NCI-H460 (cell line): ENCODE results near the gene GCA. TPM values are rescaled to one million over a fixed set of nuclear protein-coding genes. Genes with fewer than 3 reads are reported as not detected.

Source experiments
- DNase-seq: peaks from one replicate; pipeline ENCODE4 v3.0.0-alpha.2; 2016; ENCODE audit warnings: low read depth; ENCODE audit errors: extremely low read depth
- polyA plus RNA-seq: library from polyadenylated mRNA; depleted of rRNA; stranded (reverse); fragments of >200 nt; gene quantifications from 2 replicates; pipeline ENCODE4 v1.2.3, GENCODE V29; 2014; cell fraction: nucleus; rRNA removed
- total RNA-seq: library from RNA; depleted of rRNA; stranded (reverse); fragments of >200 nt; shearing (Covaris generic); gene quantifications from 2 replicates; pipeline ENCODE4 v1.2.3, GENCODE V29; 2014; rRNA removed

GCA gene
- total RNA-seq, result 6.8 and 8.3 TPM in 2 replicates
- polyA plus RNA-seq, result 9.3 and 12.3 TPM in 2 replicates

GRCh38 chr2:162343824-162344616 lies at the start of gene GCA:
GCA (plus strand) TSS chr2:162344132; CDS start chr2:162344249, 117 bp downstream.
- DNase-seq, result peak; percentile 97

- no peak for DNase-seq
These were observed 48.9 kb upstream of the GCA start for GRCh38 chr2:162295009-162295408.

- DNase-seq, result peak; percentile 81
These were observed 45.9 kb upstream of the GCA start for GRCh38 chr2:162297925-162298552.

- no peak for DNase-seq
These were observed 45.1 kb upstream of the GCA start for GRCh38 chr2:162298669-162299335.

- DNase-seq, result no peak
These were observed 43.7 kb upstream of the GCA start for GRCh38 chr2:162300266-162300665.

- DNase-seq, result peak; percentile 66
These were observed 42.7 kb upstream of the GCA start for GRCh38 chr2:162301151-162301804.

GRCh38 chr2:162301877-162302276 lies 42.1 kb upstream of the GCA start:
- no peak for DNase-seq

- DNase-seq, result no peak
These were observed 38.0 kb upstream of the GCA start for GRCh38 chr2:162305901-162306300.

GRCh38 chr2:162308747-162309503 lies 35.0 kb upstream of the GCA start:
- DNase-seq, result no peak

- no peak for DNase-seq
These were observed 31.1 kb upstream of the GCA start for GRCh38 chr2:162312853-162313252.

GRCh38 chr2:162315938-162316337 lies 28.0 kb upstream of the GCA start:
- no peak for DNase-seq

- DNase-seq, result no peak
These were observed 27.3 kb upstream of the GCA start for GRCh38 chr2:162316590-162316989.

- DNase-seq, result no peak
These were observed 26.7 kb upstream of the GCA start for GRCh38 chr2:162317058-162317742.

- DNase-seq, result peak; percentile 9
These were observed 26.0 kb upstream of the GCA start for GRCh38 chr2:162317861-162318327.

GRCh38 chr2:162318328-162319180 lies 25.4 kb upstream of the GCA start, which contains the start of gene IFIH1:
IFIH1 (minus strand) TSS chr2:162318684; CDS start chr2:162318307, 377 bp downstream.
- DNase-seq, result peak; percentile 85

GRCh38 chr2:162320864-162321517 lies 22.9 kb upstream of the GCA start:
- DNase-seq, result no peak

- DNase-seq, result no peak
These were observed 19.0 kb upstream of the GCA start for GRCh38 chr2:162324953-162325352.
